ENCODE data around the gene ANKS1B.

GRCh38 chr12:99454539-99455172 lies 530.1 kb downstream of the ANKS1B start:
- no peak for TF ChIP-seq GATA2 (IDR thresholded peaks at IDR 0.05; ENCODE audit: low read depth, low read length)
- no peak for TF ChIP-seq GATA3 (IDR thresholded peaks at IDR 0.05; ENCODE audit: low read depth, low read length)

Measured in SH-SY5Y (cell line).